Adrenal gland (tissue), 12 donors: ENCODE data around the gene CD46. TPM values are rescaled to one million over a fixed set of nuclear protein-coding genes. Genes with fewer than 3 reads are reported as not detected.

Experiments used
- DNase-seq, 7 donors: peaks; one replicate each; pipeline ENCODE4 v3.0.0-alpha.2; 2019 to 2020
- H3K27ac ChIP-seq, 5 donors: fragments of 200-600 bp; sonication (generic) in 4 of 5; 1 replicate in 3 of 5; 2 replicates in 2 of 5; pipeline versions ENCODE4 v1.5.1 to v1.8.0; 2016 to 2020; ENCODE audit warnings: mild to moderate bottlenecking in 1 of 5
- H3K27me3 ChIP-seq: fragments of 200-600 bp; 2 replicates; pipeline ENCODE4 v1.8.0; 2021
- H3K36me3 ChIP-seq, 2 donors: fragments of 200-600 bp; replicated peaks in 1 of 2; 1 replicate in 1 of 2; 2 replicates in 1 of 2; pipeline versions ENCODE4 v1.5.1 to v1.8.0; 2018 to 2022
- H3K4me1 ChIP-seq, 2 donors: fragments of 200-600 bp; replicated peaks in 1 of 2; 1 replicate in 1 of 2; 2 replicates in 1 of 2; pipeline versions ENCODE4 v1.5.1 to v1.8.0; 2018 to 2021
- H3K4me3 ChIP-seq, 4 donors: fragments of 200-600 bp; sonication (generic) in 3 of 4; one replicate each; pipeline ENCODE4 v1.5.1; 2016 to 2018
- H3K9me3 ChIP-seq, 3 donors: fragments of 200-600 bp; sonication (generic) in 1 of 3; replicated peaks in 1 of 3; 1 replicate in 2 of 3; 2 replicates in 1 of 3; pipeline versions ENCODE4 v1.5.1 to v1.8.0; 2016 to 2021
- CTCF ChIP-seq, 6 experiments: fragments of 450-650 bp in 4 of 6; fragments of 200-600 bp in 2 of 6; sonication (generic) in 1 of 6; IDR thresholded peaks; 1 replicate in 5 of 6; 2 replicates in 1 of 6; pipeline versions ENCODE4 v1.5.1 to v1.8.0; 2016 to 2021; ENCODE audit warnings: antibody characterized with exemption in 6 of 6, mild to moderate bottlenecking in 2 of 6, moderate library complexity in 1 of 6
- POLR2A ChIP-seq, 2 donors: fragments of 450-650 bp; IDR thresholded peaks; one replicate each; pipeline ENCODE4 v1.6.1; 2017; ENCODE audit warnings: antibody characterized with exemption in 2 of 2, mild to moderate bottlenecking in 2 of 2, moderate library complexity in 1 of 2
- WGBS, 4 donors: extraction: QIAGEN DNeasy Blood & Tissue Kit in 2 of 4; methylation state at CpG; one replicate each; pipeline versions ENCODE4 v1.1.5 to v1.1.7; 2013 to 2017; 5-methylcytosine and 5-hydroxymethylcytosine counted together
- intact Hi-C, 2 donors: fragments of 100-400 bp; cut with DNase I; formaldehyde crosslinking; loops; one replicate each; pipeline versions ENCODE4 v1.14.1 to v1.15.0; 2022 to 2023
- polyA plus RNA-seq, 3 donors: library from polyadenylated mRNA; stranded (reverse); fragments of 200-250 nt in 2 of 3; fragments of 350-450 nt in 1 of 3; fragmentation: Illumina TruSeq in 1 of 3; extraction: RNeasy Lipid Tissue Mini Kit (QIAGEN cat#74804) in 1 of 3; gene quantifications; one replicate each; pipeline ENCODE4 v1.2.3, GENCODE V29; 2013 to 2014
- total RNA-seq, 9 donors: library from RNA; depleted of rRNA in 4 of 9; stranded (reverse); fragments of >200 nt in 4 of 9; fragments of 120-200 nt in 1 of 9; fragmentation: NEBNext Ultra II Directional in 1 of 9; extraction: Animal tissue kit (Norgen Biotek cat#: 25700) in 1 of 9; gene quantifications; one replicate each; pipeline versions ENCODE4 v1.1.0 to v1.2.4, GENCODE V29; 2013 to 2023
- donor health status: healthy with polysubstance abuse.
- donor health status: Bipolar disorder and iron deficiency.
- donor health status: DM: yes; HTN: yes; CAD: no.
- donor health status: DM: no; HTN: no; CAD: no.
- donor health status: DM: no; HTN: no; CAD: no.
- donor health status: DM: yes; HTN: yes; CAD: no.

The CD46 gene
- total and polyA plus RNA-seq, 12 donors: 94.9 to 618 (median 386) TPM

- peak in 1 of 2 donors; percentile 79 for TF ChIP-seq POLR2A (IDR thresholded peaks at IDR 0.05)
- no peak for TF ChIP-seq CTCF (IDR thresholded peaks at IDR 0.05)
- peak overlapping the region in 1 of 4 donors; percentile 81 for H3K4me3 ChIP-seq
- peaks cover 0 to 58% of the 10 kb centered on the region in 2 donors for H3K36me3 ChIP-seq
- intact Hi-C loops: no loop called here
- peak; percentile 87 to 95 (median 93) for DNase-seq
- H3K27ac ChIP-seq: peak overlapping the region; percentile 69 to 99 (median 98)
- 65 to 80% (median 70%) methylated on average over 41 to 48 of the region's 48 CpGs for WGBS, 4 donors
- H3K27me3 ChIP-seq: no peaks in the 10 kb centered on the region
- no peaks in the 10 kb centered on the region for H3K9me3 ChIP-seq
- H3K4me1 ChIP-seq: peaks cover 67 to 80% of the 10 kb centered on the region in 2 donors
Measured at GRCh38 chr1:207817778-207818751, 66.2 kb downstream of the CD46 start.

GRCh38 chr1:207818971-207819451 lies 67.2 kb downstream of the CD46 start:
- peaks cover 65 to 71% of the 10 kb centered on the region in 2 donors for H3K4me1 ChIP-seq
- no peaks in the 10 kb centered on the region for H3K9me3 ChIP-seq
- peak overlapping the region; percentile 69 to 99 (median 98) for H3K27ac ChIP-seq
- TF ChIP-seq POLR2A (IDR thresholded peaks at IDR 0.05): peak in 1 of 2 donors; percentile 43
- TF ChIP-seq CTCF (IDR thresholded peaks at IDR 0.05): no peak
- H3K27me3 ChIP-seq: no peaks in the 10 kb centered on the region
- intact Hi-C loops: no loop called here
- peak overlapping the region in 1 of 4 donors; percentile 81 for H3K4me3 ChIP-seq
- H3K36me3 ChIP-seq: peaks cover 0 to 49% of the 10 kb centered on the region in 2 donors
- DNase-seq: peak; percentile 59 to 85 (median 75)
- 16 to 50% (median 44%) methylated on average over 12 to 18 of the region's 18 CpGs for WGBS, 4 donors

GRCh38 chr1:207820568-207821463 lies 69.0 kb downstream of the CD46 start:
- Histone ChIP-seq H3K36me3 (peaks cover 0 to 31% of the 10 kb centered on the region in 2 donors), H3K27me3 (no peaks in the 10 kb centered on the region), H3K9me3 (no peaks in the 10 kb centered on the region), H3K4me1 (peaks cover 70 to 71% of the 10 kb centered on the region in 2 donors), H3K27ac (peak overlapping the region; percentile 14 to 99 (median 98)), H3K4me3 (peak overlapping the region; percentile 13 to 81 (median 52))
- no peak for TF ChIP-seq CTCF (IDR thresholded peaks at IDR 0.05)
- peak; percentile 10 to 50 for TF ChIP-seq POLR2A (IDR thresholded peaks at IDR 0.05)
- DNase-seq: peak in 3 of 7 donors; percentile 60 to 72 (median 65)
- intact Hi-C loops: no loop called here
- WGBS, 4 donors: 51 to 68% (median 60%) methylated on average over 10 to 22 of the region's 22 CpGs
